HS-5 (cell line): ENCODE data around the gene CCDC30.

Experiments
- DNase-seq: peaks from one replicate; pipeline ENCODE4 v3.0.0-alpha.2; 2012; ENCODE audit warnings: low read depth

The CCDC30 gene

DNA sequence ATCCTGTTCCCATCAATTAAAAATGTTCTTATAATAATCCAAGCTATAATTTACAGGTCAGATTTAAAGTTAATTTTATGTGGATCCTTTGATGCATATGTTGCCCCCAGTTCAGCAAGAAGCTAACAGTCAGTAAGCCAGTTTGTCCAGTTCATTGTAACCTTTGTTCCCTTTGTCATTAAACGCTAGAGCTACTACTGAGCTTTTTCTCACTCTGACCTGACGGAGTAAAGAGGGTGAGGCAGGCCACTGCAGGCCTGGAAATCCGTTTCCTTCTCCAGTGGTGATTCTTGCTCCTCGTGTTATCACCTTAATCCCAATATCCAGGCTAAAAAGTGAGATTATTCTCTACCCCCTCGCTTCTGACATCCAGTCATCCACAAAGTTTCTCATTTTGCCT lies 229.4 kb downstream of the CCDC30 start:
- DNase-seq, result no peak

DNA sequence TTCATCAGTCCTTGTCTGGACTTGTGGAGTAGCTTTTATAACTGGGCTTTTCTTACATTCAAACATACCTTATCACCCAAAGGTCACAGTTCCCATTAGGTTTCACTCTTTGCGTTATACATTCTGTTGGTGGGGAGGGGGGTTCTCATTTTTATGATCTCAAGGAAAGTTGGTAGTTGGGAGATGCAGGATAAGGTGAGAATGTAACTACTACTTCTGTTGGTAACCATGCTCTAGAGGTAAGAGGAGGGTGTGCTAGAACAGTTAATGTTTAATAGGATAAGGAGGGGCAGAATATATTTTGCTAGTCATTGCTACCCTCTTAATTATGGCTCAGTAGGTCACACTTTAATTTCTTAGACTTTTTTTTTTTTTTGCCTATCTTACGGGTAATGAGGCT lies 229.8 kb downstream of the CCDC30 start:
- DNase-seq, result no peak

DNA sequence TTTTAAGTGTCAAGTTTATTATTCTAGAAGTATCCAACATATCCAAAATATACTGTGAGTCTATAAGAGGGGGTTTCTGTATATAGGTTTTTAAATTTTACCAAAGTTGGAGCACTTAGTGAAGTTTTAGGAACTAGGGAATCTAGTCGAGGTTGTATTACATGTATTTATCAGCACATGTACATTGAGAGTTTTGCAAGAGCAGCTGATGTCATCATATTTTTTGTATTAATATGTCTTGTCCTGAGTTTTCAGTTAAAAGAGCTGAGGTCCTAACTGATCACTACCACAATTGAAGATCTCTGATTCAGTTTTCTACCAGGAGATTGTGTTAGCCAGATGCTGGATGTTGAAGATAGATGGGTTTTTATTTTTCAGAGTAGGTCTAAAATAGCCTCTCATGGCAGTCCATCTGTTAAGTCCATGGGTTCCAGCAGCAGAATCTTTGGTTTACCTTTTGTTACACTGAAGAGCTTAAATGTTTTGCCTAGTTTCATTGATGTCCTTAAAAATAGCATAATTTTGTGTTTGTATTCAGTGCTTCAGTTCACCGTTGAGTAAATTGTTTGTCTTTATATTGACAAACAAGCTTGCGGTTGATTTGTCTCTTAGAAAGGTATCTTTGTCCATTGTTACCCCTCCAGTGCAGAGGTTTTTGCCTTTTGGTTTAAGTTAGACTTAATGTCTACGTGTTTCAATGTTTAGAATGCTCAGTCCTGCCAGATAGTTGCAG lies 235.2 kb downstream of the CCDC30 start:
- DNase-seq, result no peak

DNA sequence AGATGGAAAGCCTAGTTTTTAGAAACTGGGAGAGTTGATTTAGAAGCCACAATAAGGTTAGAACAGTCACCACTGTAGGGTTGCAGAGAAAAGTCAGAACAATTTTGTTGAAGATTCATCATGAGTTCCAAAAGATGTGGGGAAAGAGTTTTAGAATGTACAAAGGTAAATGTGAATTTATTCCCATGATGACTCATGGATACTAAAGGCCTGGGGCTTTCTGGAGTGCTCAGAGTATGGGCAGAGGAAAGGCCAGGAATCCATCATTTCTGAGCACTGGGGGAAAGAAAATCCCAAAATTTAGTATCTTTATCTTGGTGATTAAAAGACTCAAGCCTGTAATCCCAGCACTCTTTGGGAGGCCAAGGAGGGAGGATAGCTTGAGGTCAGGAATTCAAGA lies 236.9 kb downstream of the CCDC30 start:
- no peak for DNase-seq

GRCh38 chr1:42703888-42704464 lies 240.9 kb downstream of the CCDC30 start:
- no peak for DNase-seq
